ENCODE data around the gene RAET1E.

RAET1E gene

DNA sequence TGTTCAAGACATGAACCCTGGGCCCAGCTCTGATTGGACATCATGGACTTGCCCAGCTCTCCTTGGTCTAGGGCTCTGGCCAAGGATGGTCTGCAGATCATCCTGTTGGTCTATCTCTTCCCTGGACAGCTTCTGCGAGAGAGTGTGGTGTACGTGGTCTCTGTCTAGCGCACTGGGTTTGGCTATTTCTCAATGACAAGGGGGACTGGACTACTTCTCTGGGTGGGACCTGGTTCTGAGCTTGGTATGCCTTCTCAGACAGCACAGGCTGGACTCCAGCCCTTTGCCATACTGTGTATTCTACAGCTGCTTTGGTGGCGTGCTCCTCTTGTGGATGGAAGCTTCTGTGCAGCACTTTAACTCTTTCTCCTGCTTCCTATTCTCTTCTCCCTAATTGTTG, 8.5 kb upstream of the RAET1E start:
- no peak overlapping the region for H3K4me3 ChIP-seq (ENCODE audit: insufficient read length, low read depth)
- TF ChIP-seq SUZ12 (IDR thresholded peaks at IDR 0.05; ENCODE audit: extremely low read depth, insufficient read depth, insufficient read length) (no peak), YY1 (IDR thresholded peaks at IDR 0.05; ENCODE audit: insufficient read depth, insufficient read length) (no peak), ZNF274 (IDR thresholded peaks at IDR 0.05; ENCODE audit: low read depth, low read length) (no peak)
- DNase-seq (ENCODE audit: low read depth, low spot score): no peak
- H3K27me3 ChIP-seq (ENCODE audit: insufficient read depth, insufficient read length): no peaks in the 10 kb centered on the region
- peaks cover 5% of the 10 kb centered on the region for H3K4me1 ChIP-seq (ENCODE audit: insufficient read depth, insufficient read length)
- H3K9me3 ChIP-seq (ENCODE audit: insufficient read depth, low read length): peaks cover 22% of the 10 kb centered on the region; the same call in 1 of the 2 replicates
- H3K36me3 ChIP-seq (ENCODE audit: insufficient read depth, insufficient read length, low read length): no peaks in the 10 kb centered on the region
- no peak overlapping the region for H3K9ac ChIP-seq (ENCODE audit: insufficient read length, low read depth)

DNA sequence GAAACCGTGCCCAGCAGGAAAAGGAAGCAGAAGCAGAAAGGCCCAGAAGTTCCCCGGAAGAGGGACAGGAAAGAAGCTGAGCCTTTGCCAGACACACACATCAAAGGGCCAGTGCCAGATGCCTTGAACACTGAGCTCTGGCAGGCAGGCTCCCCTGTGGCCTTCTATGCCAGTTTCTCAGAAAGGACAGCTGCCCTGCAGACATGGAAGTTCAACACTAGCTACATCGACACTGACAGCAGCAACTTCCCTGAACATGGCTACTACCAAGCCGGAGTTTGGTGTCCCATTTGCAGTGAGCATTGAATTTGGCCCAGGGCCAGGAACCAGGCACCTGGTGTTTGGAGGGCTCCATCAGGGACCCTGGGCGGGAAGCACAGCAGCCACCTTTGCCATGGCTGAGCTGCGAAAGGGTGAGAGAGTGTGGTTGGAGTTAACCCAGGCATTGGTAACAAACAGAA, 8.0 kb upstream of the RAET1E start:
- Histone ChIP-seq H3K36me3 (ENCODE audit: insufficient read depth, insufficient read length, low read length) (no peaks in the 10 kb centered on the region), H3K9ac (ENCODE audit: insufficient read length, low read depth) (no peak overlapping the region), H3K4me1 (ENCODE audit: insufficient read depth, insufficient read length) (peaks cover 5% of the 10 kb centered on the region), H3K4me3 (ENCODE audit: insufficient read length, low read depth) (no peak overlapping the region), H3K27me3 (ENCODE audit: insufficient read depth, insufficient read length) (no peaks in the 10 kb centered on the region), H3K9me3 (ENCODE audit: insufficient read depth, low read length) (peaks cover 22% of the 10 kb centered on the region; the same call in 1 of the 2 replicates)
- no peak for TF ChIP-seq SUZ12 (IDR thresholded peaks at IDR 0.05; ENCODE audit: extremely low read depth, insufficient read depth, insufficient read length)
- no peak for TF ChIP-seq YY1 (IDR thresholded peaks at IDR 0.05; ENCODE audit: insufficient read depth, insufficient read length)
- TF ChIP-seq ZNF274 (IDR thresholded peaks at IDR 0.05; ENCODE audit: low read depth, low read length): no peak
- no peak for DNase-seq (ENCODE audit: low read depth, low spot score)

- TF ChIP-seq ZNF274 (IDR thresholded peaks at IDR 0.05; ENCODE audit: low read depth, low read length) (no peak), SUZ12 (IDR thresholded peaks at IDR 0.05; ENCODE audit: extremely low read depth, insufficient read depth, insufficient read length) (no peak), YY1 (IDR thresholded peaks at IDR 0.05; ENCODE audit: insufficient read depth, insufficient read length) (no peak)
- H3K36me3 ChIP-seq (ENCODE audit: insufficient read depth, insufficient read length, low read length): no peaks in the 10 kb centered on the region
- H3K4me3 ChIP-seq (ENCODE audit: insufficient read length, low read depth): no peak overlapping the region
Measured at GRCh38 chr6:149905371-149905910, 7.5 kb upstream of the RAET1E start.

GRCh38 chr6:149904661-149905370, 6.9 kb upstream of the RAET1E start:
- no peak overlapping the region for H3K4me3 ChIP-seq (ENCODE audit: insufficient read length, low read depth)
- no peaks in the 10 kb centered on the region for H3K27me3 ChIP-seq (ENCODE audit: insufficient read depth, insufficient read length)
- no peaks in the 10 kb centered on the region for H3K36me3 ChIP-seq (ENCODE audit: insufficient read depth, insufficient read length, low read length)
- peaks cover 5% of the 10 kb centered on the region for H3K4me1 ChIP-seq (ENCODE audit: insufficient read depth, insufficient read length)
- DNase-seq (ENCODE audit: low read depth, low spot score): no peak
- TF ChIP-seq YY1 (IDR thresholded peaks at IDR 0.05; ENCODE audit: insufficient read depth, insufficient read length): no peak
- no peak for TF ChIP-seq ZNF274 (IDR thresholded peaks at IDR 0.05; ENCODE audit: low read depth, low read length)
- TF ChIP-seq SUZ12 (IDR thresholded peaks at IDR 0.05; ENCODE audit: extremely low read depth, insufficient read depth, insufficient read length): no peak
- H3K9me3 ChIP-seq (ENCODE audit: insufficient read depth, low read length): peaks cover 18% of the 10 kb centered on the region; the same call in 1 of the 2 replicates
- no peak overlapping the region for H3K9ac ChIP-seq (ENCODE audit: insufficient read length, low read depth)

More at GRCh38 chr6:149905371-149905910, 7.5 kb upstream of the RAET1E start:
- H3K4me1 ChIP-seq (ENCODE audit: insufficient read depth, insufficient read length): peaks cover 5% of the 10 kb centered on the region
- peaks cover 22% of the 10 kb centered on the region; the same call in 1 of the 2 replicates for H3K9me3 ChIP-seq (ENCODE audit: insufficient read depth, low read length)
- DNase-seq (ENCODE audit: low read depth, low spot score): no peak
- no peaks in the 10 kb centered on the region for H3K27me3 ChIP-seq (ENCODE audit: insufficient read depth, insufficient read length)
- H3K9ac ChIP-seq (ENCODE audit: insufficient read length, low read depth): no peak overlapping the region

- Histone ChIP-seq H3K4me3 (ENCODE audit: insufficient read length, low read depth) (no peak overlapping the region), H3K4me1 (ENCODE audit: insufficient read depth, insufficient read length) (peaks cover 5% of the 10 kb centered on the region), H3K27me3 (ENCODE audit: insufficient read depth, insufficient read length) (no peaks in the 10 kb centered on the region), H3K9me3 (ENCODE audit: insufficient read depth, low read length) (peaks cover 12% of the 10 kb centered on the region; the same call in 1 of the 2 replicates), H3K36me3 (ENCODE audit: insufficient read depth, insufficient read length, low read length) (no peaks in the 10 kb centered on the region), H3K9ac (ENCODE audit: insufficient read length, low read depth) (no peak overlapping the region)
- DNase-seq (ENCODE audit: low read depth, low spot score): no peak
- TF ChIP-seq YY1 (IDR thresholded peaks at IDR 0.05; ENCODE audit: insufficient read depth, insufficient read length) (no peak), ZNF274 (IDR thresholded peaks at IDR 0.05; ENCODE audit: low read depth, low read length) (no peak), SUZ12 (IDR thresholded peaks at IDR 0.05; ENCODE audit: extremely low read depth, insufficient read depth, insufficient read length) (no peak)
Measured at GRCh38 chr6:149903938-149904611, 6.2 kb upstream of the RAET1E start.

- H3K9me3 ChIP-seq (ENCODE audit: insufficient read depth, low read length): no peaks in the 10 kb centered on the region
- DNase-seq (ENCODE audit: low read depth, low spot score): no peak
- no peak for TF ChIP-seq YY1 (IDR thresholded peaks at IDR 0.05; ENCODE audit: insufficient read depth, insufficient read length)
- H3K4me3 ChIP-seq (ENCODE audit: insufficient read length, low read depth): no peak overlapping the region
- no peaks in the 10 kb centered on the region for H3K27me3 ChIP-seq (ENCODE audit: insufficient read depth, insufficient read length)
- H3K9ac ChIP-seq (ENCODE audit: insufficient read length, low read depth): no peak overlapping the region
- peaks cover 5% of the 10 kb centered on the region for H3K4me1 ChIP-seq (ENCODE audit: insufficient read depth, insufficient read length)
- H3K36me3 ChIP-seq (ENCODE audit: insufficient read depth, insufficient read length, low read length): no peaks in the 10 kb centered on the region
Measured at GRCh38 chr6:149901444-149902140, 3.7 kb upstream of the RAET1E start.

All from NT2/D1 (cell line).